GM06990 (cell line): ENCODE measurements around the gene C6orf47.

ENCODE experiments used
- DNase-seq: peaks from one replicate; pipeline ENCODE4 v3.0.0-alpha.2; 2011; ENCODE audit not compliant: insufficient read length; ENCODE audit errors: extremely low read depth
- H3K27me3 ChIP-seq: replicated peaks from 2 replicates; pipeline ENCODE4 v1.6.0; 2011; ENCODE audit warnings: low read length; ENCODE audit not compliant: control insufficient read depth, insufficient read depth
- H3K36me3 ChIP-seq: 2 replicates; pipeline ENCODE4 v1.5.1; 2011; ENCODE audit warnings: low read length; ENCODE audit not compliant: control insufficient read depth, insufficient read depth
- H3K4me3 ChIP-seq: replicated peaks from 2 replicates; pipeline ENCODE4 v1.5.1; 2011; ENCODE audit warnings: low read depth, mild to moderate bottlenecking, control low read depth, low read length
- TF ChIP-seq, protein P1 (sequence below): IDR thresholded peaks from 2 replicates; pipeline ENCODE4 v1.5.1; 2011; ENCODE audit warnings: low read length, control low read depth, mild to moderate bottlenecking, inconsistent platforms; ENCODE audit not compliant: insufficient read depth, poor library complexity, severe bottlenecking

The C6orf47 gene

DNA sequence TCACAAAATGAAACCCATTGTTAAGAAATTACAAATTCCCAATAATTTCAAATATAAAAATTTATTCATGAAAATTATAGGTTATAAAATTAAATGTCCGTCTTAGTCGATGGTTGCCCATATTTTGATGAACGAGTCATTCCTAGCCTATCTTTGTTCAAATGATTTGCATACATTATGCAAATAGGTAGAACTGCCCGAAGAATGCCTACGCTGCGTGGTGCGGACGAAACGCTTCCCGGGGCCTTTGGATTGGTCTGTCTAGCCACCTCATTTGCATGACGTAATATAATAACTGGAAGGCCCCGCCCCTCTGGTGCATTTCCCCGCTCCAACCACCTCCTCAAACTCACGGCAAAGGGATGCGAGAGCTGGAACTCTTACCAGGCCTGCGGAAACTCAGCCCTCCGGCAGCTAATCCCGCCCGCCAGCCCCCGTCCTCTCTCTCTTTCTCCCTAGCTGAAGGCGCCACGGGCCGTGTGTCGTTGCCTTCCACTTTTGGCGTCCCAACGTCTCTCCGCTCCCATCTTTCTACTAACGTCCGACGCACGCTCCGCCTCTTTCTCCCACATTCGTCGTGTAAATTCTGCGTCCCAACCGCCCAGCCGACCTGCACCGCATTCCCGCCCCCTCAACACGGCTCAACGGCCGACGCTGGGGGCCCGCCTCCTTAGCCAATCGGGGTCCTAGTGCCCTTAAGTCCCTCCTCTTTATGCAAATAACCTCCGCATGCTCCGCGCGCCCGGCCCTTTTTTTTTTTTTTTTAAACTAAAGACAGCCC, 40.6 kb downstream of the C6orf47 start:
- peak; percentile 99 for DNase-seq
- Histone ChIP-seq H3K36me3 (peaks cover 14% of the 10 kb centered on the region), H3K4me3 (peak overlapping the region; percentile 78), H3K27me3 (no peaks in the 10 kb centered on the region)
- TF ChIP-seq, protein P1, sequence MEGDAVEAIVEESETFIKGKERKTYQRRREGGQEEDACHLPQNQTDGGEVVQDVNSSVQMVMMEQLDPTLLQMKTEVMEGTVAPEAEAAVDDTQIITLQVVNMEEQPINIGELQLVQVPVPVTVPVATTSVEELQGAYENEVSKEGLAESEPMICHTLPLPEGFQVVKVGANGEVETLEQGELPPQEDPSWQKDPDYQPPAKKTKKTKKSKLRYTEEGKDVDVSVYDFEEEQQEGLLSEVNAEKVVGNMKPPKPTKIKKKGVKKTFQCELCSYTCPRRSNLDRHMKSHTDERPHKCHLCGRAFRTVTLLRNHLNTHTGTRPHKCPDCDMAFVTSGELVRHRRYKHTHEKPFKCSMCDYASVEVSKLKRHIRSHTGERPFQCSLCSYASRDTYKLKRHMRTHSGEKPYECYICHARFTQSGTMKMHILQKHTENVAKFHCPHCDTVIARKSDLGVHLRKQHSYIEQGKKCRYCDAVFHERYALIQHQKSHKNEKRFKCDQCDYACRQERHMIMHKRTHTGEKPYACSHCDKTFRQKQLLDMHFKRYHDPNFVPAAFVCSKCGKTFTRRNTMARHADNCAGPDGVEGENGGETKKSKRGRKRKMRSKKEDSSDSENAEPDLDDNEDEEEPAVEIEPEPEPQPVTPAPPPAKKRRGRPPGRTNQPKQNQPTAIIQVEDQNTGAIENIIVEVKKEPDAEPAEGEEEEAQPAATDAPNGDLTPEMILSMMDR: no peak

DNA sequence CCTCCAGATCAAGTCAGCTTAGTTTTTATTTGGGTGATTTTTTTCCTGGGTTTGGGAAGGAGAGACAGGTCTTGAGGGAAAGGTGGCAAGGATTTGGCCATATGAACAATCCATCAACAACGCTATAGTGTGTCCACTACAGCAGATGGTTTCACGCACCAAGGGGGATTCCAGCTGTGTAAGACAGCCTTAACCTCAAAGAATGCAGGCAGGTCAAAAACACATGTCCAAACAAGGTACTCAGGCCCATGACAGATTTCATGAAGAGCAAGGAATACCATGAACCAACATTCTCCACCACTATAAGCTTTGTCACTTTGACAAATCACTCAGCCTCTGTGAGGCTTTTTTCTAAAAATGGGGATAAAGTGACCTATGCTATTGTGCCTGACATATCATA, 43.6 kb downstream of the C6orf47 start:
- DNase-seq: no peak
- TF ChIP-seq, protein P1: no peak
- H3K27me3 ChIP-seq: no peaks in the 10 kb centered on the region
- no peaks in the 10 kb centered on the region for H3K36me3 ChIP-seq
- no peak overlapping the region for H3K4me3 ChIP-seq

DNA sequence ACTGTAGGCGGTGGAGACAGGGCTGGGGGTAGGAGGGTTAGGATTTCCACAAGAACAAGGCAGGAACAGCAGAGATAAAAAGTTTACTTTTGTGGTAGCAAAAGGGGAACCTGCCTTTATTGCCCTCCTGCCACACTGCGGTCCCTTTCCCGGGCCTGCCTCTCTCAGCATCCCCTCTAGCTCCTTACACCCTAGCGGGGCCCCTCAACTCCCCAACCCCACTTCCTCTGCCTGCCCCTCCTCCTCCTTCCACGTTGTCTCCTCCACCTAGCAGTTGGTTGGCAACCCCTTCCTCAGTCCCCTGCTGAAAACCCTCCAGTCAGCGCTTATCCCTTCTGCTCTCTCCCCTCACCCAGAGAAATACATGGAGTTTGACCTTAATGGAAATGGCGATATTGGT, 44.8 kb downstream of the C6orf47 start:
- H3K27me3 ChIP-seq: no peaks in the 10 kb centered on the region
- no peaks in the 10 kb centered on the region for H3K36me3 ChIP-seq
- TF ChIP-seq, protein P1: no peak
- peak overlapping the region; percentile 47 for H3K4me3 ChIP-seq
- no peak for DNase-seq

DNA sequence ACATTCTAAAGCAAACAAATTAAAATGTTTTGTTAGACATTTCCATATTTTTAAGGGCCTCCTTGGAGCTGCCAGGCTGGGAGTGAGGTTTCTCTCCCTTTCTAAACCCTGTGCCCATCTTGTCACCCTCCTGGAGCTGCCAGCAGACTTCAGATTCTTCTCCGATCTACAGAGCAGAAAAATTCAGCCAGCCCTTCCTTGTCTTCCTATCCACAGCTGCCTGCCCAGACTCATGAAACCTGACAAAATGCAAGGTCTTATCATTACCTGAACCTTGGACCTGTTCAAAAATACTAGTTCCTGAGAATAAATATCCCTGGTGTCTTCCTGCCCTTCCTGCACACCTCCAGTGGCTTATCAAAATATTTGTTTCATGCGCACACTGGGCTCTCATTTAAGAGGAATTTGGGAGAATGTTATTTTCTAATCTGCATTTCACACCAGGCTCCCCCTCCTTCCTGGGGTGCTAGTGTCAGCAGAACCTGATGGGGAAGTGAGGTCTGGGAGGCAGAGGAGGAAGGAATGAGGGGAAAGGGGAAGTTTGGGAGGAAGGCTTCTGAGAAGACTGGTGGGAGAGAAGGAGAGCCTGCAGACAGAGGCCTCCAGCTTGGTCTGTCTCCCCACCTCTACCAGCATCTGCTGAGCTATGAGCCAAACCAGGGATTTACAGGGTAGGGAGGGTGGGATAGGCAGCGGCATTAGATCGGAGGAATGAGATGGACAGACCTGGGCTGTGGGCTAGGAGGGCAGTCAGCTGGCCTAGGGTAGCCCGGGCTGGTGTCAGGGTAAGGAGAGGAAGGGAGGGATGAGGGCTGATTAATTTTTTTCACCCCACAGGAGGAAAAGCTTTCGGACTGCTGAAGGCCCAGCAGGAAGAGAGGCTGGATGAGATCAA, 45.6 kb downstream of the C6orf47 start, which contains the start of gene AIF1:
Gene AIF1, plus strand, starts transcription at position 551 of the 895 bp plus-strand sequence. Its CDS starts 96 bp downstream, at position 647.
- peak within 1 kb of the TSS; percentile 47 for H3K4me3 ChIP-seq

DNA sequence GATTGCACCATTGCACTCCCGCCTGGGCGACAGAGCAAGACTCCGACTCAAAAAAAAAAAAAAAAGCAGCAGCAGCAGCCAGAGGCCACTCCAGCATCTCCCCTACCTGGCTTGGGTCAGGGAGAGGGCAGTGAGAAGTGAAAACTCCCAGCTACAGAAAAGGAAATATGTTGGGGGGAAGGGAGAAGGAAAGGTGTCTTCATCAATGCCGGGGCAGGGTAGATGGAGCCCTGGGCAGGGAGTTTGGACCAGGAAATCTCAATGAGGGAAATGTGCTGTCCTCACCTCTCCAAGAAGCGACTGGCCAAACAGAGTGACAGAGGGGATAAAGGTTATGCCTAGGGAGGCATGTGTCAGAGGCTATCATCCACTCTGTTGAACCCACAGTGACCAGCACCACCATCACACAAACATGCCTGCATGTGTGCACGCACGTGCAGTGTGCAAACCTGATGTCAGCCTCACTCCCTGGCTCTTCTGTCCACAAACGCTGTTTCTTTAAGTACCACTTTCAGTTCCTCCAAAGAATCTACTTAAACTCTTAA, 46.4 kb downstream of the C6orf47 start:
- Histone ChIP-seq H3K36me3 (no peaks in the 10 kb centered on the region), H3K4me3 (no peak overlapping the region), H3K27me3 (no peaks in the 10 kb centered on the region)
- TF ChIP-seq, protein P1: no peak
- DNase-seq: no peak

More for the DNA sequence above, 45.6 kb downstream of the C6orf47 start, which contains the start of gene AIF1:
- TF ChIP-seq, protein P1: no peak
- no peak for DNase-seq
- H3K36me3 ChIP-seq: no peaks in the 10 kb centered on the region
- no peaks in the 10 kb centered on the region for H3K27me3 ChIP-seq
